Activated CD8-positive, alpha-beta T cell treated with anti-CD3 and anti-CD28 coated beads, Interleukin-2, amount 10 ng/mL, durations not matched to agents 7 days and 5 days (primary cell): Measurements from ENCODE around the gene LRRC46. TPM values are rescaled to one million over a fixed set of nuclear protein-coding genes. Genes with fewer than 3 reads are reported as not detected.
A peak's percentile ranks its signal among the peaks of the same experiment; 100 is the strongest.

ENCODE experiments used
- ATAC-seq: fragments of 150-1000 bp; cut with Tn5 transposase; one replicate; pipeline ENCODE4 v1.10.0; 2021; ENCODE audit warnings: moderate library complexity
- CTCF ChIA-PET: fragments of 350-600 bp; sonication (Branson Sonifier 250); formaldehyde crosslinking; loops from one replicate; lab custom pipeline; 2021; ENCODE audit warnings: antibody characterized with exemption; lab: Charles Lee
- POLR2A ChIA-PET: fragments of 350-600 bp; sonication (Branson Sonifier 250); formaldehyde crosslinking; loops from one replicate; lab custom pipeline; 2021; ENCODE audit warnings: antibody characterized with exemption; lab: Charles Lee
- DNase-seq: peaks from one replicate; pipeline ENCODE4 v3.0.0-alpha.2; 2020
- H3K27ac Mint-ChIP-seq: one replicate; pipeline ENCODE4 v1.8.0; 2021; ENCODE audit warnings: mild to moderate bottlenecking, mixed read lengths
- H3K27me3 Mint-ChIP-seq: one replicate; pipeline ENCODE4 v1.8.0; 2021; ENCODE audit warnings: low read depth, mixed read lengths
- H3K36me3 Mint-ChIP-seq: one replicate; pipeline ENCODE4 v1.8.0; 2021; ENCODE audit warnings: low read depth, mixed read lengths
- H3K4me1 Mint-ChIP-seq: one replicate; pipeline ENCODE4 v1.8.0; 2021; ENCODE audit warnings: low read depth, mixed read lengths
- H3K4me3 Mint-ChIP-seq: one replicate; pipeline ENCODE4 v1.8.0; 2021; ENCODE audit warnings: mild to moderate bottlenecking, mixed read lengths
- H3K9me3 Mint-ChIP-seq: one replicate; pipeline ENCODE4 v1.8.0; 2022; ENCODE audit warnings: mixed read lengths; ENCODE audit not compliant: insufficient read depth
- total RNA-seq, 2 experiments: library from RNA; stranded (reverse); gene quantifications; one replicate each; pipeline ENCODE4 v1.2.3, GENCODE V29; 2021

Gene LRRC46
- total RNA-seq, 2 experiments from 2014 or later = 0.82 to 0.97 TPM

DNA sequence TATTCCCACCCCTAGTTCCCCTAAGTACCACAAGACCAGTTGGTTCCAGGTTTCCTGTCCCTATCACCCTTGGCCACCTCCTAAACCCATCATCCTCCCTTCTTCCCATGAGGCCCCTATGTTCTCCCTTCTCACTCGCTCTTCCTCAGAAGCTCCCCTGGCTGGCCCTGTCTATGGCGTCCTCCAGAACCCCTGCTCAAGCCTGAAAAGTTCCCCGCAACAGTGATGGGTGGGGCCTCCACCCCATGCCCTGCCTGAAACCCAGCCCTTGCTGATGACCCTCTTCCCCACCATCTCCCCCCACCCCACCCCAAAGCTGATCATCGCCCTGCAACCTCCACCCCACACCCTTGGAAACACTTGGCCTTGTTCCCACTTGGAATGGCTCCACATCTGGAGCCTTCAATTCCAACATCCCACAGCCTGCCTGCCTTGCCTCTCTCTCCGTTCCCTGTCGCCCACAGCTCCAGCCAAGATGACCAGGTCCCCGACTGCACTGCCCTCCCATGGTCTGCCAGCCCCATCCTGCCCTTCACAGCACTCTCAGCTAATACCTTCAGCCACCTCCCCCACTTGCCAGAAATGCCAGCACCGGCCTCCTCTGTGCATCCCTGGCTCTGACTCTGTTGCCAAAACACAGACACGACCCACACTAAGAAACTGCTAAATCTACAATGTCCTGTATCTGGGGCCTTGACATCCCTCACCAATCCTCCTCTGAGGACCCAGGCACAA, 20.4 kb upstream of the LRRC46 start:
- DNase-seq (no peak), ATAC-seq (no peak)
- peaks cover 5% of the 10 kb centered on the region for H3K4me1 Mint-ChIP-seq
- no peak overlapping the region for H3K4me3 Mint-ChIP-seq
- peaks cover 51% of the 10 kb centered on the region for H3K36me3 Mint-ChIP-seq
- POLR2A ChIA-PET = interaction anchor here (1.4 kb wide), 1 partner anchor 11 kb away, joined by 4 read pairs; the partner anchor contains the start of gene OSBPL7
- H3K27ac Mint-ChIP-seq = no peak overlapping the region
- no peaks in the 10 kb centered on the region for H3K9me3 Mint-ChIP-seq
- CTCF ChIA-PET = interaction anchor here (1.1 kb wide), 1 partner anchor 21 kb away, joined by 3 read pairs; no protein-coding TSS in a partner anchor
- no peaks in the 10 kb centered on the region for H3K27me3 Mint-ChIP-seq

- Mint-ChIP-seq H3K4me3 (no peak overlapping the region), H3K9me3 (no peaks in the 10 kb centered on the region), H3K4me1 (peaks cover 5% of the 10 kb centered on the region), H3K36me3 (peaks cover 51% of the 10 kb centered on the region), H3K27me3 (no peaks in the 10 kb centered on the region), H3K27ac (no peak overlapping the region)
- ChIA-PET CTCF (no interaction called here), POLR2A (no interaction called here)
- ATAC-seq = no peak
- DNase-seq = no peak
Observed at GRCh38 chr17:47811709-47812108, 19.8 kb upstream of the LRRC46 start.

DNA sequence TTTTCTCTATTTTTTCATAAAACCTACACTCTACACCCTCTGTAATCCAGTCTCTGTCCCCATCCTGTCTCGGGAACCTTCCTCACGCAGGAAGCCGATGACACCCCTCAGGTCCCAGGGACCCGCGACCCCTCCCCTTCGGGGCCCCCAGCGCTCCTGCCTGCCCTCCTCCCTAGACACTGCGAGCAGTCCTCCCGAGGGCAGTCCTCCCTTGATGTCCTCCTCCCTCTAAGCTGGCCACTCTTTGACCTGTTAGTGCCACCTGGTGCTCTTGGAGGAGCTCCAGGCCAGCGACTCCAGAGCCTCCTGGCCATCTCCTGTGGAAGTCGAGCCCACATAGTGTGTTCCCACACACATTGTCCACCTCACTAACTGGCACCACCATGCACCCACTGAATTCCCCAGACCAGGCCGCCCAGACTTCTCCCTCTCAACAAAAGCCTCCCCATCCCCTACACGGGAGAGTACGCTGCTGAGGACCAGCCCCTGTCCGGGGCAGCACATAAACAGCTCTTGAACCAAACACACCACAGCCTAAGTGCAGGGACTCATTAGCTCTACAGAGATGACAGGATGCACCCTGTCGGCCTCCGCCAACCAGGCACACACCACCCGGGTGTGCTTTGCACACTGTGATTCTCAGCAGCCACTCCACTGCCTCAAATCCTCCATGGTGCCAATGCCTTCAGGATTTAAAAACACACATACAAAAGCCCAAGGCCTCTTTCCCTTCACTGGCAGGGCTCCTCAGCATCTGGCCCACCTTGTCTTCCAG, 19.1 kb upstream of the LRRC46 start:
- Mint-ChIP-seq H3K4me1 (peaks cover 5% of the 10 kb centered on the region), H3K27me3 (no peaks in the 10 kb centered on the region), H3K4me3 (no peak overlapping the region), H3K27ac (peak overlapping the region; percentile 17), H3K36me3 (peaks cover 50% of the 10 kb centered on the region), H3K9me3 (no peaks in the 10 kb centered on the region)
- ChIA-PET CTCF (no interaction called here), POLR2A (interaction anchor here (0.6 kb wide), 1 partner anchor 109 kb away, joined by 3 read pairs; no protein-coding TSS in a partner anchor)
- DNase-seq = no peak
- no peak for ATAC-seq

- no peak for DNase-seq
- Mint-ChIP-seq H3K27me3 (no peaks in the 10 kb centered on the region), H3K4me1 (peaks cover 5% of the 10 kb centered on the region), H3K36me3 (peaks cover 49% of the 10 kb centered on the region), H3K27ac (no peak overlapping the region), H3K9me3 (no peaks in the 10 kb centered on the region), H3K4me3 (no peak overlapping the region)
- no peak for ATAC-seq
- POLR2A ChIA-PET = interaction anchor here (0.6 kb wide), 1 partner anchor 110 kb away, joined by 3 read pairs; no protein-coding TSS in a partner anchor
- CTCF ChIA-PET = no interaction called here
Observed at GRCh38 chr17:47813077-47813476, 18.4 kb upstream of the LRRC46 start.

GRCh38 chr17:47813512-47814031, 17.9 kb upstream of the LRRC46 start:
- DNase-seq (no peak), ATAC-seq (no peak)
- ChIA-PET CTCF (no interaction called here), POLR2A (no interaction called here)
- peaks cover 47% of the 10 kb centered on the region for H3K36me3 Mint-ChIP-seq
- no peak overlapping the region for H3K4me3 Mint-ChIP-seq
- H3K9me3 Mint-ChIP-seq = no peaks in the 10 kb centered on the region
- H3K27ac Mint-ChIP-seq = no peak overlapping the region
- H3K27me3 Mint-ChIP-seq = no peaks in the 10 kb centered on the region
- H3K4me1 Mint-ChIP-seq = peaks cover 5% of the 10 kb centered on the region

GRCh38 chr17:47815106-47815918, 16.2 kb upstream of the LRRC46 start:
- no peak overlapping the region for H3K27ac Mint-ChIP-seq
- ChIA-PET POLR2A (no interaction called here), CTCF (no interaction called here)
- peaks cover 45% of the 10 kb centered on the region for H3K36me3 Mint-ChIP-seq
- DNase-seq (no peak), ATAC-seq (no peak)
- no peaks in the 10 kb centered on the region for H3K9me3 Mint-ChIP-seq
- no peaks in the 10 kb centered on the region for H3K27me3 Mint-ChIP-seq
- H3K4me1 Mint-ChIP-seq = peaks cover 8% of the 10 kb centered on the region
- no peak overlapping the region for H3K4me3 Mint-ChIP-seq

- ChIA-PET CTCF (no interaction called here), POLR2A (no interaction called here)
- ATAC-seq = no peak
- Mint-ChIP-seq H3K36me3 (peaks cover 42% of the 10 kb centered on the region), H3K4me1 (peaks cover 16% of the 10 kb centered on the region), H3K27me3 (no peaks in the 10 kb centered on the region), H3K9me3 (no peaks in the 10 kb centered on the region), H3K4me3 (no peak overlapping the region), H3K27ac (no peak overlapping the region)
- no peak for DNase-seq
Observed at GRCh38 chr17:47816111-47816735, 15.2 kb upstream of the LRRC46 start.

GRCh38 chr17:47816947-47817346, 14.5 kb upstream of the LRRC46 start:
- ChIA-PET POLR2A (interaction anchor here (0.6 to 2.4 kb wide), 2 partner anchors 15 to 399 kb away, joined by 3 to 6 read pairs; partner anchors contain the start of genes LRRC46 and MRPL10), CTCF (no interaction called here)
- Mint-ChIP-seq H3K27me3 (no peaks in the 10 kb centered on the region), H3K27ac (no peak overlapping the region), H3K36me3 (peaks cover 35% of the 10 kb centered on the region), H3K4me1 (peaks cover 19% of the 10 kb centered on the region), H3K4me3 (no peak overlapping the region), H3K9me3 (no peaks in the 10 kb centered on the region)
- DNase-seq = no peak
- no peak for ATAC-seq

DNA sequence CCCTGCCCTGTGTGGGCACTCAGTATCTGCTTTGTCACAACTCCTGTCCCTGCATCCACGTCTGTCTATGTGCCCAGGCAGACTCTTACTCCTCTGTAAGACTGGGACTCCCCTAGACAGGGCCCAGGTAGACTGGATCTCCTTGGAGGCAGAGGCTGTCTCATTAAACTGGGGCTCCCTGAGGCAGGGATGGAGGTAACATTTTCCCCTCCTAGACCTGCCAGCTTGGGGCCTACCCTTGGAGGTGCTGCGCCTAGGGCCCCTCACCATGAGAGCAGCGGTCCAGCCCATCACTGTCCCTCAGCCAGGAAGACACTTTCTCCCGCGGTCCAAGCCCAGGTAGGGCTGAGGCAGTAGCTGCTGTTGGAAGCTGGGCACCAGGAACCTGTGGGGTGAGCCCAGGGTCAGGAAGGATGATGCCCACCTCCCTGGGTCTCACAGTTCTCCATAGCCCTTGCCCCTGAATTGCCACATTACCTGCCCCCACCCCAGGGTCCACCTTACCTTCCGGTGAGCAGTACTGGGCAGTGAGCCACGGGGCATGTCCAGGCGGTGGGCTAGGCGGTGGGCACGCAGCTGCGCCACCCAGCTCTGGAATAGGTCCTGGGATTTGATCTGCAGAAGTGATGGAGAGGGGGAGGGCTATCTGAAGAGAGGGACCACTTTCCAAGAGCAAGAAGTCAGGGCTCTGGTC, 13.3 kb upstream of the LRRC46 start:
- H3K27ac Mint-ChIP-seq = peak overlapping the region; percentile 55

DNA sequence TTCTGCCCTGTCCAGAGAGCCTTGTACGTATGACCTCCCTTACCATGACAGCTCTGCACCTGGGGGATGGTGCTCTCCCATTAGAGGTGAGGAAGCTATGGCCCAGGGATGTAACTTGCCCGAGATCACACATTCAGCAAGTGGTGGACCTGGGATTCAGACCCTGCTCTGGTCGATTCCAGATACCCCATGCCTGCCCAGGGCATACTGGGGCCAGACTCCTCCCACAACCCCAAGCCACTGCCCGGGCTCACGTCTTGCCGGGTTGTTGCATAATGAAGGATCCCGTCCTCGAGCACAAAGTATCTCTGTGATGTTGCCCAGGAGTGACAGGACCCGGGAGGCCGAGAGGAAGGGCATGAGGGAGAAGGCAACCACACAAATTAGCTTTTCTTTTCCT, 12.0 kb upstream of the LRRC46 start:
- DNase-seq (no peak), ATAC-seq (no peak)
- ChIA-PET CTCF (no interaction called here), POLR2A (interaction anchor here (2.4 kb wide), 1 partner anchor 12 kb away, joined by 6 read pairs; the partner anchor contains the start of genes LRRC46 and MRPL10)
- no peaks in the 10 kb centered on the region for H3K27me3 Mint-ChIP-seq
- peaks cover 26% of the 10 kb centered on the region for H3K4me1 Mint-ChIP-seq
- H3K9me3 Mint-ChIP-seq = no peaks in the 10 kb centered on the region
- H3K36me3 Mint-ChIP-seq = peaks cover 38% of the 10 kb centered on the region
- H3K27ac Mint-ChIP-seq = no peak overlapping the region
- no peak overlapping the region for H3K4me3 Mint-ChIP-seq

More for the DNA sequence above, 13.3 kb upstream of the LRRC46 start:
- ChIA-PET CTCF (no interaction called here), POLR2A (interaction anchor here (0.9 to 2.4 kb wide), 2 partner anchors 13 to 125 kb away, joined by 3 to 6 read pairs; partner anchors contain the start of genes LRRC46 and MRPL10)
- no peaks in the 10 kb centered on the region for H3K27me3 Mint-ChIP-seq
- H3K9me3 Mint-ChIP-seq = no peaks in the 10 kb centered on the region
- ATAC-seq (no peak), DNase-seq (no peak)
- H3K4me3 Mint-ChIP-seq = no peak overlapping the region
- H3K36me3 Mint-ChIP-seq = peaks cover 29% of the 10 kb centered on the region
- peaks cover 26% of the 10 kb centered on the region for H3K4me1 Mint-ChIP-seq
